Astrocyte (in vitro differentiated cells and primary cell): ENCODE data around the gene CARD14.

ENCODE experiments used
- EZH2 ChIP-seq: IDR thresholded peaks from 2 replicates; pipeline ENCODE4 v1.6.1; 2012; ENCODE audit warnings: mild to moderate bottlenecking, low read length, inconsistent platforms; ENCODE audit not compliant: insufficient read depth
- TF ChIP-seq, protein P1 (sequence below): IDR thresholded peaks from 2 replicates; pipeline ENCODE4 v1.5.1; 2011; ENCODE audit warnings: low read depth, mild to moderate bottlenecking, inconsistent platforms, low read length, moderate library complexity; ENCODE audit not compliant: insufficient read depth

DNA sequence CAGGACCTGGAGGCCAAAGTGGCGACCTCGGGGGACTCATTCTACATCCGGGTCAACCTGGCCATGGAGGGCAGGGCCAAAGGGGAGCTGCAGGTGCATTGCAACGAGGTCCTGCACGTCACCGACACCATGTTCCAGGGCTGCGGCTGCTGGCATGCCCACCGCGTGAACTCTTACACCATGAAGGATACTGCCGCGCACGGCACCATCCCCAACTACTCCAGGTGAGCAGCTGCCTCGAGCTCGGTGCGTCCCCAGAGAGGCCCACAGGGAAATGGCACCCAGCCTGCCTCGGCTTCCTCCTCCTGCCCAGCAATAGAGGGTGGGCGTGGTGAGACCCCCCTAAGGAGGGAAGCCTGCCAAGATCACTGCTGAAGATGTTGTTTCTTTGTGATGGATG is 32.4 kb downstream of the CARD14 start:
- TF ChIP-seq, protein P1, sequence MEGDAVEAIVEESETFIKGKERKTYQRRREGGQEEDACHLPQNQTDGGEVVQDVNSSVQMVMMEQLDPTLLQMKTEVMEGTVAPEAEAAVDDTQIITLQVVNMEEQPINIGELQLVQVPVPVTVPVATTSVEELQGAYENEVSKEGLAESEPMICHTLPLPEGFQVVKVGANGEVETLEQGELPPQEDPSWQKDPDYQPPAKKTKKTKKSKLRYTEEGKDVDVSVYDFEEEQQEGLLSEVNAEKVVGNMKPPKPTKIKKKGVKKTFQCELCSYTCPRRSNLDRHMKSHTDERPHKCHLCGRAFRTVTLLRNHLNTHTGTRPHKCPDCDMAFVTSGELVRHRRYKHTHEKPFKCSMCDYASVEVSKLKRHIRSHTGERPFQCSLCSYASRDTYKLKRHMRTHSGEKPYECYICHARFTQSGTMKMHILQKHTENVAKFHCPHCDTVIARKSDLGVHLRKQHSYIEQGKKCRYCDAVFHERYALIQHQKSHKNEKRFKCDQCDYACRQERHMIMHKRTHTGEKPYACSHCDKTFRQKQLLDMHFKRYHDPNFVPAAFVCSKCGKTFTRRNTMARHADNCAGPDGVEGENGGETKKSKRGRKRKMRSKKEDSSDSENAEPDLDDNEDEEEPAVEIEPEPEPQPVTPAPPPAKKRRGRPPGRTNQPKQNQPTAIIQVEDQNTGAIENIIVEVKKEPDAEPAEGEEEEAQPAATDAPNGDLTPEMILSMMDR = no peak
- TF ChIP-seq EZH2 = no peak
